NCI-H2107 treated with DMSO at 0.1 percent for 48 hours (cell line): ENCODE data around the gene WHAMM.
"Not testable (repeated sequence)": the region's sequence is repeated elsewhere in the genome, so short reads cannot be mapped to it uniquely, and the experiment has no call there.

Experiments used
- DNase-seq: peaks from one replicate; lab custom pipeline; 2025; ENCODE audit not compliant: unreplicated experiment; lab: John Stamatoyannopoulos, UW

WHAMM gene, protein sequence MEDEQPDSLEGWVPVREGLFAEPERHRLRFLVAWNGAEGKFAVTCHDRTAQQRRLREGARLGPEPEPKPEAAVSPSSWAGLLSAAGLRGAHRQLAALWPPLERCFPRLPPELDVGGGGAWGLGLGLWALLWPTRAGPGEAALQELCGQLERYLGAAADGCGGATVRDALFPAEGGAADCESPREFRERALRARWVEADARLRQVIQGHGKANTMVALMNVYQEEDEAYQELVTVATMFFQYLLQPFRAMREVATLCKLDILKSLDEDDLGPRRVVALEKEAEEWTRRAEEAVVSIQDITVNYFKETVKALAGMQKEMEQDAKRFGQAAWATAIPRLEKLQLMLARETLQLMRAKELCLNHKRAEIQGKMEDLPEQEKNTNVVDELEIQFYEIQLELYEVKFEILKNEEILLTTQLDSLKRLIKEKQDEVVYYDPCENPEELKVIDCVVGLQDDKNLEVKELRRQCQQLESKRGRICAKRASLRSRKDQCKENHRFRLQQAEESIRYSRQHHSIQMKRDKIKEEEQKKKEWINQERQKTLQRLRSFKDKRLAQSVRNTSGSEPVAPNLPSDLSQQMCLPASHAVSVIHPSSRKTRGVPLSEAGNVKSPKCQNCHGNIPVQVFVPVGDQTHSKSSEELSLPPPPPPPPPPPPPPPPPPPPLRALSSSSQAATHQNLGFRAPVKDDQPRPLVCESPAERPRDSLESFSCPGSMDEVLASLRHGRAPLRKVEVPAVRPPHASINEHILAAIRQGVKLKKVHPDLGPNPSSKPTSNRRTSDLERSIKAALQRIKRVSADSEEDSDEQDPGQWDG

DNA sequence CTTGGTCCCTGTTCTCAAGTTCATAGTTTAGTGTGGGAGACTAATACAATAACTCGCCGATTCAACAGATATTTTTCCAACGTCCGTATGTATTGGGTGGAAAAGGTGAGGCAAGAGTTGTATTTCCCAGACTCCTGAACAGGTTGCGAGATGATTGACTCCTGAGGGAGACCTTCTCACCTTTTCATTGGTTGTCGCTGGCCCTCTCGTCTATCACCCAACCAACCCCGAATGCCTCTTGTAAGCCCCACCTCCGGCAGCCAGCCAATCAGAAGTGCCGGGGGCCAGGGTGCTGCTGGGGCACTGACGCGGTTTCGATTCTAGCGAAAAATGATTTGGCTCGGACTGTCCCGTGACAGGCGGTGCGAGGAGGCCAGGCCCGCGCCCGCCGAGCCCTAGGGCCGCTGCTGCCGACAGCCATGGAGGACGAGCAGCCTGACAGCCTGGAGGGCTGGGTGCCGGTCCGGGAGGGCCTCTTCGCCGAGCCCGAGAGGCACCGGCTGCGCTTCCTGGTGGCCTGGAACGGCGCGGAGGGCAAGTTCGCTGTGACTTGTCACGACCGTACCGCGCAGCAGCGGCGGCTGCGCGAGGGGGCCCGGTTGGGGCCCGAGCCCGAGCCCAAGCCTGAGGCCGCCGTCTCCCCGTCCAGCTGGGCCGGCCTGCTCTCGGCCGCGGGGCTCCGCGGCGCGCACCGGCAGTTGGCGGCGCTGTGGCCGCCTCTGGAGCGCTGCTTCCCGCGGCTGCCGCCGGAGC is at the start of gene WHAMM:
Gene WHAMM (plus strand): TSS at position 321 of the 753 bp plus-strand sequence. CDS start 99 bp downstream, at position 420.
- DNase-seq = peak; percentile 87

DNA sequence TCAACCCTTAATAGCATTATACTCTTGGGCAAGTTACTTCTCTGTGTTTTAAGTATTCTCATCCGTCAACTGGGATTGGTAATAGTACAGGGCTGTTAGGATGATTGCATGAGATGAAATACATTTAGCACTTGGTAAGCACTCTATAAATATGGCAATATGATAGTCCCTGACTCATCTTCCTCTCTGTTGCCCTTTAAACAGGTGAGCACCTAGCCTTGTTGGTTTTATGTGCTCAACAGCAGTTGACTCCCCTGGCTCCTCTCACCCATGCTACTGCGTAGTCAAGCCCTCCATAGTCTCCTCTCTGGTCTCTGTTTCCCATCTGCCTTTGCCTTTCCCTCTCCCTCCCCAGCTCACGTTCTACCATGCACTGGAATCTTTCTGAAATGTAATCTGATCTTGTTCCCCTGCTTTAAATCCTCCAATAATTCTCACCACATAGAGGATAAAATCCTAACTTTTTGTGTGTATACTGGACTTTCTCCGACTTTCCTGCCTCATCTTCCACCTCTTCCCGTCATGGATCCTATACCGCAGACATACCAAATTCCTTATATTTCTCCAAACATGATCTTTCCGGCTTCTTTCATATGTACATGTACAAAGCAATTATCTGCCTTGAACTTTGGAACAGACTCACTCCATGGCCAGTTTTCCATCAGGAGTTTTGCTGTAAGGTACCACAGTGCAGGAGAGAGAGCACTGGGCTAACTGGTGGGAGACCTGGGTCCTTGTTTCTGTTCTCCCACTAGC is 45.9 kb upstream of the WHAMM start:
- no peak for DNase-seq

DNA sequence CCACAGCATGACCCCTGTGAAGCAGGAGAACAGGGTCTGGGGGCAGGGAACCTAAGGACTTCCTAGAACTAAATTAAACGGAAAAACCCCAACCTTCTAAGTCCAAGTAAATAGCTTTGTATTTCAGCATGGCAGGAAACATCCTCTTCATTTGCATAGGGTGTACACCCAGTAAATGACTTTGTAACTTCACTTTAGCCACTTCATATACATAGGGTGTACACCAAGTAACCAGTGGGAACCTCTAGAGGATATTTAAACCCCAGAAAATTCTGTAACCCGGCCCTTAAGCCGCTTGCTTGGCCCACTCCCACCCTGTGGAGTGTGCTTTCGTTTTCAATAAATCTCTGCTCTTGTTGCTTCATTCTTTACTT is 45.3 kb upstream of the WHAMM start:
- DNase-seq = no peak

DNA sequence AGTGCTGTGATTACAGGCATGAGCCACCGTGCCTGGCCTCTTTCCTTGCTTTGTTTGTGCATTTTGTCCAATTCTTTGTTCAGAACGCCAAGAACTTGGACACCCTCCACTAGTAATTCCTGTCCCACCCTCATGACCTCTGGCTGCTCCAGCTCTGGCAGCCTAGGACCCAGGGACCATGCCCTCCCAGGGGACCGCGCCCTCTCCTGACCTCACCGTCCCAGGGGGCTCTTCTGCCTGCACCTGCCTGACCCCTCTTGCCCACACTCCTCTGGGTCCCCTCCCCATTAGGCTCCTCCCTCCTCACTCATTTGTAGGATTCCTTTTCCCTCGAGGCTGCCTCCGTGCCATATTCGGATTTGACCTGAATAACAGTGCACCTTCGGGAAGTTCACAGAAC is 44.7 kb upstream of the WHAMM start:
- no peak for DNase-seq

DNA sequence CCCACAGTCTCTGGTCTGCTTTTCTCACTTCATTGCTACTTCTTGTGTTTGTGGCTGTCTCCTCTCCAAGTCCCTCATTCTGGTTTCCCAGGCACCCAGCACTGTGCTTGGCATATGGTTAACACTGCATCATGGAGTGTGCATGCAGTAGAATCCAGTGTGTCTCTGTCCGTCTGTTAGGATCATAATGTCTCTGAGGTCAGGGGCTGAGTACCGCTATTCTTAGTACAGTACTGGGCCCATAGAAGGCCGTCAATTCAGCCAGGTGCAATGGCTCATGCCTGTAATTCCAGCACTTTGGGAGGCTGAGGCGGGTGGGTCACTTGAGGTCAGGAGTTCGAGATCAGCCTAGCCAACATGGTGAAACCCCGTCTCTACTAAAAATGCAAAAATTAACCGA is 43.2 kb upstream of the WHAMM start:
- DNase-seq = not testable (repeated sequence)

DNA sequence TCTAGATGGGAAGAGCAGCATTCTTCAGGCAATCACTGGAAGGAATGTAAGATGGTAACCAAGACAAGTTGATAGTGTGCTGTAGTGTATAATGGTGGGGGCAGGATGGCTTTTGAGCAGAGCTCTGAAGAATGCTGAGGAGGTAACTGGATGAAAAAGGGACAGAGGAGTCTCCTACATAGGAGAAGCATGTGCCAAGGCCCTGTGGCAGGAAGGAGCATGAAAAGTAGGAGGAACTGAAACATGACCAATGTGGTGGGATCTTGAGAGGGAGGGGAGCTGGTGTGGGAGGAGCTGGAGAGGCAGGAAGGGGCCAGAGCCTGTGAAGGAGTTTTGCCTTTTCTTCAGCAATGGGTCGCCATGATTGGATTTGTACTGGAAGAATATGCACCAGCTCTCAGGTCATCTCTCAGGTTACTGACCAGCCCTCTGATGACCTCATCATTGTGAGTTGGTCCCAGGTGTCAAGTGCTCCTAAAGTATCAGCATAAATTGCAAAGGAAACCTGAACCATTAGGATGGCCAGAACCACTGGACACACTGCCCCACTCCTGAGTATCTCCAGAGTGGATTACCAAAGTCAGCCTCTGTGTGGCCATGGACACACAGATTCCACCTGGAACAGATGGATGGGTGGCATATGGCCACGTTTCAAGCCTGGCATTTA is 42.1 kb upstream of the WHAMM start:
- DNase-seq = no peak

DNA sequence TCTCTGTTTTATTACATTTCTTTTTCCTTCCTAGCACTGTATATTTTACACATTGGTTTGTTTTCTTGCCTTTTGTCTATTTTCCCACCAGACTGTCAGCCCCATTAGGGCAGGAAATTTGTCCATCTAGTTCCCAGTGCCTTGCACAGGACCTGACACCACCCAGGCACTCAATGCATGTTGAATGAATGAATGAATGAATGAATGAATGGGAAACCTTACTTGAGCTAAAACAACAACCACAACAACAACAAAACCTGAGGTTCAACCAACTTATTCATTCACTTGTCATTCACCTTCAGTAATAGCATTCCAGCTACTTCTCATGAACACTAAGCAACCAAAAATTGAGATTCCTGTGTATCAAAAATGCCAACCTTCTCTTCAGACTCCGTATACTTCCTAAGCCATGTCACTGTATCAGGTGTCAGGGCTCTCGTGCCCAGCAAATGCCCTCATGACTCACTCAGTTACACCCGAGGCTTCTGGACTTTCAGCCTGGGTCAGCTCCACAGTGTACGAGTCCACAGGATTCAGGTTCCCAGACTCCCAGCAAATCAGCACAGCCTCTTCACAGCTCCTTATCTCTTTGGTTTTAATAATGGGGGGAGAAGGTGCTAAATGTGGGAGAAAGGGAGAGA is 40.9 kb upstream of the WHAMM start:
- DNase-seq = no peak

DNA sequence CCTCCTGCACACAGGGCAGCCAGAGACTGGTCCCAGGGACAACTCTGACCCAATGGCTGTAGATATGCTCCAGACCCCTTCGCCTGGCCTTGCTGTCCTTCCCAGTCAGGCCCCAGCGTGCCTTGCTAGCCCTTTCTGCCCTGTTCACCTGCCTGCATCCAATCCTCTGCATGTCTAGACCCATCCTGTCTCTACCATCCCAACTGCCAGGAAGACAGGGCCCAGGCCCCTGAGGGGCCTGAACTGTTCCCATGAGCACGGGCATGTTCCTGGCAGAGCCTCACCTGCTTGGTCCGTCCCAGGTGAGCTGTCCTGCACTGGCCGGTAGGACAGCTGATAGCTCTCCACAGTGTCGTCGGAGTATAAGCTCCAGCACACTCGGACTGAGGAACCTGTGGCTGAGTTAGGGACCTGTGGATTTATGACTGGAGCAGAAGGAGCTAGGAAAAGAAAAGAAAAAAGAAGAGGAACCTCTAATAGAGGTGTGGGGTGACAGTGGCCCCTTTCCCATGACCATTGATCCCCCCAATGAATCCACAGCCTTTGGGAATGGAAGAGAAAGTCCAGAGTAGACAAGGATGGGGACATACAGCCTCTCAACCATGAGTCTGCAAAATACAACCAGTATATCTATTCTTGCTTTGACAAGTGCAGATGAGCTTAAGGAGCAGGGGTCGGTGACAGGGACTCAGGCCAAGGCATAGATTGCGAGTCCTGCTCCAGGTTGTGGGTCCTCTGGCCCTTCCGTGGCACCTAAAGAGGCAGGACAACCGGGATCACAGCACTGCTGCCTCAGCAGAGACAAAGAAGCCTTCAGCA is 37.4 kb upstream of the WHAMM start:
- no peak for DNase-seq

DNA sequence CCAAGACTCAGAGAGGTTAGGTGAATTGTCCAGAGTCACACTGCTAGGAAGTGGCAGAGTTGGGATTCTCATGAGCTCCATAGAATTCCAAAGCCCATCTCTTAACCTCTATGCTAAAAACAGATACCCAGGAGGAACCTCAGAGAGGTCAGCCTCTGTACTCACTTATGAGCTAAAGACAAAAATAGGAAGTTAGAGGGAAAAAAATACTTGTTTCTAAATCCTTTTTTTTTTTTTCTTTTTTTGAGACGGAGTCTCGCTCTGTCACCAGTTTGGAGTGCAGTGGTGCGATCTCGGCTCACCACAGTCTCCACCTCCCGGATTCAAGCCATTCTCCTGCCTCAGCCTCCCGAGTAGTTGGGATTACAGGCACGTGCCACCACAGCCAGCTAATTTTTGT is 34.9 kb upstream of the WHAMM start:
- DNase-seq = no peak

DNA sequence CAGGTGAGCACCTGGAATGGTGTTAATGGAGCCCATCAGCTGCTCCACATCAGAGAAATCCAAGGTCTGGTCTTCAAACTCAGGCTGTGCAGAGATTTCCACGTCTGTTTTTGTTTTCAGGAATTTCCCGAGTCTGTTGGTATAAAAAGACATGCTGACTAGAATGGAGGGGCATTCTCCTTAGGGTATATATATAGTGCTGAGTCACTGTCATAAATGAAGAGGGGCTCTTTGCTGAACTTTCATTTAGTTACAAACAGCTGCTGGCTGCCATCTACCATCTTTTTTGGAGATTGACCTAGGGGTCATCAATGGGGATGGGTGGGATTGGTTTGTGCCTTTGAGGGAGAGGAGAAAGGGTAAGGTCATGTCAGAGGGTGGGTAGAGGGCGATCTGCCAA is 30.7 kb upstream of the WHAMM start:
- no peak for DNase-seq

DNA sequence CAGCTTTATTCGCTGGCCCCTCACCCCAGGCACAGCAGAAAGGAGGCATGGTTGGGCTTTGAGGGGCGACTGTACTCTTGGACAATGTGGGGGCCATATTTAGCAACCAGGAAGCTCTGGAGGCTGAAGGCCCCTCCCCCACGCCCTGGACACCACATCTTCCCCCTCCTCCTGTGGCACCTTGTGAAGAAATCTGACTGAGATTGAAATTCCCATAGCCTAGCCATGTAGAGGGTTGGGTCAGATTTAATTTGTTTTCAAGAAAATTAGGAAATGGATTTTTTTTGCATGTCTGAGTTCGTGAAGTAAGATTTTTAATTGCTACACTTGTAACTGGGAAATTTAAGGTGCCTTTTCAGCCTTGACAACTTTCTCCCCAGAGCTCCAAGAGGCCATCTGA is 28.1 kb upstream of the WHAMM start:
- no peak for DNase-seq

DNA sequence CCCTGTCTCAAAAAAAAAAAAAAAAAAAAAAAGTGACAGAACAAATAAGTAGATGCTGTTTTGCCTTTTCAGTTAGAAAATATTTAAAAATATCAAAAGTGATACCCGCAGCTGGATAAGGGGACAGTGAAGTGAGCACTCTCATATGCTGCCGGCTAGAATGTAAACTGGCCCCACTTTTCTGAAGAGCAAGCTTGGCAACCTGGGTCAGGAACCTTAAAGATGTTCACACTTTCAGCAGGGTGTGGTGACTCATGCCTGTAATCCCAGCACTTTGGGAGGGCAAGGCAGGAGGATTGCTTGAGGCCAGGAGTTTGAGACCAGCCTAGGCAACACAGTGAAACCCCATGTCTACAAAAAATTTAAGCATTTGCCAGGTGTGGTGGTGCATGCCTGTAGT is 20.9 kb upstream of the WHAMM start:
- no peak for DNase-seq

DNA sequence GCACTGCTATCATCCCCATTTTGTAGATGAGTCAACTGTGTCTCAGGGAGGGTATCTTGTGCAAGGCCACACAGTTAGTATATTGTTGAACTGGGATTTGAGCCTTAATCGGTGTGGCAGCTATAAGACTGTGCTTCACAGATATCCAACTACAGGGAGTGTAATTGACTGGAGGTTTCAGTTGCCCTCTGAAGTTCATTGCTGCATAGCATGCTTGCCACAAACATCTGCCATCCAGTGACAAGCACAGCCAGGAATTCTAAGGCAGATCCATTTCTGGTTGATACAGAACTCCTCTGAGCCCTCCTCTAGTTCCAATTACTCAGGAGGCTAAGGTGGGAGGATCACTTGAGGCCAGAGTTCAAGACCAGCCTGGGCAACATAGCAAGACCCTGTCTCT is 19.9 kb upstream of the WHAMM start:
- DNase-seq = no peak

DNA sequence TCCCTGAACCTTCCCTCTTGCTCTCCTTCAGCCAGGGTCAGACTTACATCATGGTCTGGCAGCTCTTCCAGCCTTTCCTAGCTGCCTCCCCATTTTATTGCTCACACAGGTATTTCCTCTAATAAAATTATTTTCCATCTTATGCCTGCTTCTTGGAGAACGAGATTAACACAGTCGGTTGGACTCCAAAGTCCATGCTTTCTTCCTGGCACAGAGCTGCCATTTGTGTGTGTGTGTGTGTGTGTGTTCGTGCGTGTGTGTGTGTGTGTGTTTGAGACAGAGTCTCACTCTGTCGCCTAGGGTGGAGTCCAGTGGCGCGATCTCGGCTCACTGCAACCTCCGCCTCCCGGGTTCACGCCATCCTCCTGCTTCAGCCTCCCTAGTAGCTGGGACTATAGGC is 19.1 kb upstream of the WHAMM start:
- DNase-seq = no peak

DNA sequence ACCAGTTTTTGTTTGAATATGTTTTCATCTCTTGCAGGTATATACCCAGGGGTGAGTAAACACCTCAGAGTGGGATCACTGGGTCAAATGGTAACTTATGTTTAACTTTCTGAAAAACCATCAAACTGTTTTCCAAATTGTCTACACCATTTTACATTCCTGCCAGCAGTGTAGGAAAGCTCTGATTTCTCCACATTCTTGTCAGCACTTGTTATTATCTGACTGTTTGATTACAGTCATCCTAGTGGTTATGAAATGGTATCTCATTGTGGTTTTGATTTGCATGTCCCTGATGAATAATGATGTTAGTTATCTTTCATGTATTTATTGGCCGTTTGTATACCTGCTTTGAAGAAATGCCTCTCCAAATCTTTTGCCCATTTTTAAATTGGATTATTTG is 17.4 kb upstream of the WHAMM start:
- no peak for DNase-seq

DNA sequence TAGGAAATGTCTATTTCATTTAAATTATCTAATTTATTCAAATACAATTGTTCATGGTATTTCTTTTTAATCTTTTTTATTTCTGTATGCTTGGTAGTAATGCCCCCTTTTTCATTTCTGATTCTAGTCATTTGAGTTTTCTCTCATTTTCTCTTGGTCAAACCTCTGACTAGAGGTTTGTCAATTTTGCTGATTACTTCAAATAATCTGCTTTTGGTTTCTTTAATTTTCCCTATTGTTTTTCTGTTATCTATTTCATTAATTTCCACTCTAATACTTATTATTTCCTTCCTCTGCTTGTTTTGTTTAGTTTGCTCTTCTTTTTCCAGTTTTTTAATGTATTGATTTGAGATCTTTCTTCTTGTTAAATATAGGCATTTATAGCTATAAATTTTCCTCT is 15.7 kb upstream of the WHAMM start:
- DNase-seq = no peak

DNA sequence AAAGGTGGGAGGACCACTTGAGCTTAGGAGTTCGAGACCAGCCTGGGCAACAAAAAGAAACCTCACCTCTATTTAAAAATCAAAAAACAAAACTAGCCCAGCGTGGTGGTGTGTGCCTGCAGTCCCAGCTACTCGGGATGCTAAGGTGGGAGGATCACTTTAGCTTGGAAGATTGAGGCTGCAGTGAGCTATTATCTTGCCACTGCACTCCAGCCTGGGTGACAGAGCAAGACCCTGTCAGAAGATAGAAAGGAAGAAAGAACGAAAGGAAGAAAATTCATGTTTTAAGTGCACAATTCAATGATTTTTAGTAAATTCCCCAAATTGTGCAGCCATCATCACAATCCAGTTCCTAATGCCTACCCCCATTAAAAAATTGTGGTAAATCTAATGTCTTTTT is 11.3 kb upstream of the WHAMM start:
- no peak for DNase-seq

DNA sequence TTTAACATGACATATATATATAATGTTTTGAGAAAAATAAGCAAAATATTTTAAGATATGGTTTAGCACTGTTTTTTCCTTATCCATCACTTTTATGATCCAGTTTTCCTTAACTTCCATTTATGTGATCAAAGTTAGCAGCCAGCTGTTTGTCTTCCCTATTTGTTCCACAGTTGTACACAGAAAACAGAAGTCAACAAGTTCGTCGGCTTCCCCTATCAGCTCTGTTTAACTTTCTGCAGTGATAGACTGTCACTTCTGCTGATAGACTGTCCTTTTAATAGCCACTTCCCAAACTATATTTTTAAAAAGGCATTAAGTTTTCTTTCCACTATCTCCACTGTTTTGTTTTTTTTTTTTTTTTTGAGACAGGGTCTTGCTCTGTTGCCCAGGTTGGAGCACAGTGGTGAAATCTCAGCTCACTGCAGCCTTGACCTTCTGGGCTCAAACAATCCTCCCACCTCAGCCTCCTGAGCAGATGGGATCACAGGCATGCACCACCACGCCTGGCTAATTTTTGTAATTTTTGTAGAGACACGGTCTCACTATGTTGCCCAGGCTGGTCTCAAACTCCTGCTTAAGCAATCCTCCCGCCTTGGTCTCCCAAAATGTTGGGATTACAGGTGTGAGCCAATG is 10.8 kb upstream of the WHAMM start:
- no peak for DNase-seq
